CD4-positive, alpha-beta memory T cell (primary cell): ENCODE measurements around the gene ANKRD10. TPM values are rescaled to one million over a fixed set of nuclear protein-coding genes. Genes with fewer than 3 reads are reported as not detected.
"Not testable (repeated sequence)": the region's sequence is repeated elsewhere in the genome, so short reads cannot be mapped to it uniquely, and the experiment has no call there.

Experiments
- CTCF ChIA-PET: fragments of 350-600 bp; sonication (Branson Sonifier 250); formaldehyde crosslinking; loops from one replicate; lab custom pipeline; 2021; ENCODE audit warnings: inconsistent platforms; ENCODE audit not compliant: partially characterized antibody; lab: Charles Lee
- POLR2A ChIA-PET: fragments of 350-600 bp; sonication (Branson Sonifier 250); formaldehyde crosslinking; loops from one replicate; lab custom pipeline; 2021; ENCODE audit not compliant: partially characterized antibody; lab: Charles Lee
- DNase-seq, 5 donors: peaks; one replicate each; pipeline versions ENCODE4 v3.0.0 to v3.0.0-alpha.2; 2020 to 2022; ENCODE audit warnings: mixed read lengths in 1 of 5
- H3K27ac ChIP-seq: one replicate; pipeline ENCODE4 v1.7.0; 2013; ENCODE audit warnings: low read depth, low read length
- H3K27me3 ChIP-seq: 2 replicates; pipeline ENCODE4 v1.7.0; 2013; ENCODE audit warnings: mild to moderate bottlenecking, low read length, moderate library complexity; ENCODE audit not compliant: insufficient read depth
- H3K36me3 ChIP-seq: 2 replicates; pipeline ENCODE4 v1.7.0; 2013; ENCODE audit warnings: mild to moderate bottlenecking, low read length, moderate library complexity; ENCODE audit not compliant: insufficient read depth
- H3K4me1 ChIP-seq: 2 replicates; pipeline ENCODE4 v1.7.0; 2013; ENCODE audit warnings: mild to moderate bottlenecking, low read length, moderate library complexity; ENCODE audit not compliant: insufficient read depth
- H3K4me3 ChIP-seq, 2 donors: one replicate each; pipeline ENCODE4 v1.7.0; 2013; ENCODE audit warnings: low read length in 2 of 2, mild to moderate bottlenecking in 1 of 2
- H3K9me3 ChIP-seq, 2 donors: one replicate each; pipeline ENCODE4 v1.7.0; 2013; ENCODE audit warnings: low read length in 2 of 2, control low read depth in 1 of 2; ENCODE audit not compliant: control insufficient read depth in 1 of 2
- H3K27ac Mint-ChIP-seq, 7 donors: one replicate each; pipeline ENCODE4 v1.8.0; 2020 to 2021; ENCODE audit warnings: mixed read lengths in 7 of 7, mild to moderate bottlenecking in 6 of 7, inconsistent platforms in 3 of 7, moderate library complexity in 3 of 7
- H3K27me3 Mint-ChIP-seq, 2 donors: one replicate each; pipeline ENCODE4 v1.8.0; 2020 to 2021; ENCODE audit warnings: mixed read lengths in 2 of 2
- H3K36me3 Mint-ChIP-seq, 2 donors: one replicate each; pipeline ENCODE4 v1.8.0; 2020 to 2021; ENCODE audit warnings: mixed read lengths in 2 of 2, inconsistent platforms in 1 of 2, mild to moderate bottlenecking in 1 of 2
- H3K4me1 Mint-ChIP-seq, 4 donors: one replicate each; pipeline ENCODE4 v1.8.0; 2020 to 2021; ENCODE audit warnings: mixed read lengths in 4 of 4, mild to moderate bottlenecking in 1 of 4
- H3K4me3 Mint-ChIP-seq, 8 donors: one replicate each; pipeline ENCODE4 v1.8.0; 2020 to 2021; ENCODE audit warnings: mixed read lengths in 8 of 8, mild to moderate bottlenecking in 7 of 8, moderate library complexity in 6 of 8, inconsistent platforms in 3 of 8
- H3K9me3 Mint-ChIP-seq, 8 donors: one replicate each; pipeline ENCODE4 v1.8.0; 2020 to 2021; ENCODE audit warnings: mixed read lengths in 8 of 8, mild to moderate bottlenecking in 5 of 8, inconsistent platforms in 3 of 8, moderate library complexity in 1 of 8
- intact Hi-C: fragments of 100-400 bp; cut with micrococcal nuclease; formaldehyde crosslinking; loops from one replicate; pipeline ENCODE4 v1.15.1; 2023
- polyA plus RNA-seq, 2 donors: library from polyadenylated mRNA; unstranded; fragments of 300-500 nt; fragmentation: Illumina TruSeq; gene quantifications; one replicate each; pipeline ENCODE4 v1.2.3, GENCODE V29; 2021
- total RNA-seq, 2 experiments: library from RNA; stranded (reverse); gene quantifications; one replicate each; pipeline ENCODE4 v1.2.3, GENCODE V29; 2021

ANKRD10 gene
- total and polyA plus RNA-seq, 4 experiments from 2014 or later: 53.0 to 140 (median 95.3) TPM

DNA sequence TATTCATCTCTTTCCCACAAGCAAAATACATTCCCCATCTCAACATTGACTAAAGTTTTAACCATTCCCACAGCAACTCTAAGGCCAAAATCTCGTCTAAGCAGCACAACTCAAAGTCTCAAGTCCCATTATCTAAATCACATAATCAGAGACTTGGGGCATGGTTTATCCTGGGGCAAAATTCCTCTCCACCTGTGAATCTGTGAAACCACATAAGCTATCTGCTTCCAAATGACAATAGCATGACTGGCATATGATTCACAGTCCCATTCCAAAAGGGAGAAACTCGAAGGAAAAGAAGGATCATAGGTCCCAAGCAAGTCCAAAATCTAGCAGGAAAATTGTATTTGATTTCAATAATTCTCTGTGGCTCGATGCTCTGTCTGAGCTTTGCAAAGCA is 73.0 kb downstream of the ANKRD10 start:
- no peaks in the 10 kb centered on the region for H3K4me1 Mint-ChIP-seq
- DNase-seq: no peak
- intact Hi-C loops: no loop called here
- H3K27ac ChIP-seq: no peak overlapping the region
- no peak overlapping the region for H3K4me3 Mint-ChIP-seq
- CTCF ChIA-PET: no interaction called here
- no peak overlapping the region for H3K4me3 ChIP-seq
- no peaks in the 10 kb centered on the region for H3K9me3 ChIP-seq
- POLR2A ChIA-PET: no interaction called here
- H3K36me3 ChIP-seq: no peaks in the 10 kb centered on the region
- H3K27ac Mint-ChIP-seq: no peak overlapping the region
- peaks cover 0 to 5% (median under 1%) of the 10 kb centered on the region in 8 donors for H3K9me3 Mint-ChIP-seq
- no peaks in the 10 kb centered on the region for H3K36me3 Mint-ChIP-seq
- no peaks in the 10 kb centered on the region for H3K4me1 ChIP-seq
- H3K27me3 ChIP-seq: peaks cover 7% of the 10 kb centered on the region
- H3K27me3 Mint-ChIP-seq: peaks cover 28 to 35% of the 10 kb centered on the region in 2 donors

DNA sequence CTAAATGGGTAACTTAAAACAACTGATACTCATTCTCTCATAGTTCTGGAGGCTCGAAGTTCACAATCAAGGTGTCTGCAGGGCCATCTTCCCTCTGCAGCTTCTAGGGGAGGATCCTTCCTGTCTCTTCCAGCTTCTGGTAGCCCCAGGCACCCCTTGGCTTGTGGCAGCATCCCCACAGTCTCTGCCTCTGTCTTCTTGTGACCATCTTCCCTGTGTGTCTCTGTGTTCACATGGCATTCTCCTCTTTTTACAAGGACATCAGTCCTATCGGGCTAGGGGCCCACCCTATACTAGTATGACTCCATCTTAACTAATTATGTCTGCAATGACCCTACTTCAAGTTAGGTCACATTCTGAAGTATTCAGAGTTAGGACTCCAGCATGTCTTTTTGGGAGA is 73.5 kb downstream of the ANKRD10 start:
- Mint-ChIP-seq H3K36me3 (no peaks in the 10 kb centered on the region), H3K4me3 (no peak overlapping the region), H3K27ac (no peak overlapping the region), H3K4me1 (no peaks in the 10 kb centered on the region), H3K27me3 (peaks cover 28 to 35% of the 10 kb centered on the region in 2 donors), H3K9me3 (peaks cover 0 to 5% (median under 1%) of the 10 kb centered on the region in 8 donors)
- ChIA-PET CTCF (no interaction called here), POLR2A (no interaction called here)
- no peak for DNase-seq
- H3K4me3 ChIP-seq: no peak overlapping the region
- H3K27me3 ChIP-seq: peaks cover 7% of the 10 kb centered on the region
- H3K36me3 ChIP-seq: no peaks in the 10 kb centered on the region
- no peaks in the 10 kb centered on the region for H3K9me3 ChIP-seq
- H3K4me1 ChIP-seq: no peaks in the 10 kb centered on the region
- H3K27ac ChIP-seq: no peak overlapping the region
- intact Hi-C loops: no loop called here

DNA sequence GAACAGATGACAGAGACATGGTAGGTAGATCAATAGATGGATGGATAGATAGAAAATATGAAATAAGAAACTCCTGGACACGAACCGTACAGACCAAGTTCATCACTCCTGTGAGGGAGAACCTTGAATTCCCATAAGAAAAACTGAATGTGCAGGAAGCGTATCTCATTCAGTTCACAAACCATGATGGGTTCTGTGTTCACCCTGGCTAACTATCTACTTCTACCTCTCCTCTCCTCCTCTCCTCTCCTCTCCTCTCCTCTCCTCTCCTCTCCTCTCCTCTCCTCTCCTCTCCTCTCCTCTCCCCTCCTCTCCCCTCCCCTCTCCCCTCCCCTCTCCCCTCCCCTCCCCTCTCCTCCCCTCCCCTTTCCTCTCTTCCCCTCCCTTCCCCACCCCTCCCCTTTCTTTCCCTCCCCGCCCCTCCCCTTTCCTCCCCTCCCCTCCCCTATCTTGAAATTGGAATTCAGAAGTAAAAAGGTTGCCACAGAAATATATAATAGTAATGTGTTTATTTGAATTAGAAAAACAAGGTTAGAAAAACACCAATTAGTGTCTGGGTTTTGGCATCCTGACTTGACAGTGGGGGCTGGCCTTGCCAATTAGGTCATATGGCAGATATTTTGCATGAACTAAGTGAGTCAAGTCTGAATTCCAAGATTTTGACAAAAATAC is 75.9 kb downstream of the ANKRD10 start:
- Histone ChIP-seq H3K9me3 (no peaks in the 10 kb centered on the region), H3K27me3 (no peaks in the 10 kb centered on the region), H3K4me1 (no peaks in the 10 kb centered on the region), H3K27ac (no peak overlapping the region), H3K4me3 (no peak overlapping the region), H3K36me3 (no peaks in the 10 kb centered on the region)
- DNase-seq: no peak
- POLR2A ChIA-PET: no interaction called here
- H3K36me3 Mint-ChIP-seq: no peaks in the 10 kb centered on the region
- H3K4me1 Mint-ChIP-seq: no peaks in the 10 kb centered on the region
- H3K27me3 Mint-ChIP-seq: peaks cover 18 to 24% of the 10 kb centered on the region in 2 donors
- intact Hi-C loops: no loop called here
- no peak overlapping the region for H3K27ac Mint-ChIP-seq
- peaks cover 0 to 5% (median under 1%) of the 10 kb centered on the region in 8 donors for H3K9me3 Mint-ChIP-seq
- H3K4me3 Mint-ChIP-seq: no peak overlapping the region
- CTCF ChIA-PET: no interaction called here

DNA sequence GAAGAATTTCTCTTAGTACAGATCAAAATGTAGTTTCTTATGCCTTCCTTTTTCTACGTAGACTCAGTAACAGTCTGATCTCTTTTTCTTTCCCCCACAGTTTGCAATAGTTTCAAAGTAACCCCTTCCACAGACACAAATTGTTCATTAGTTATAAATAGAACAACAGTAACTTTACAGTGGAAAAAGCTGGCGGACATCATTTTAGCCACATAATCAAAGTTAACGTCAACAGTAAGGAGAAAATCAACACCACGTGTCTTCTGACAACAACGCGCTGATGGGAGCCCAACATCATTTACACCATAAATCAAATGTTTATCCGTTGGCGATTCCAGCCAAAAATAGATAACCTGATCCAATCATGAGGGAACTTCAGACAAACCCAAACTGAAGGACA is 76.8 kb downstream of the ANKRD10 start:
- peaks cover 10 to 24% of the 10 kb centered on the region in 2 donors for H3K27me3 Mint-ChIP-seq

DNA sequence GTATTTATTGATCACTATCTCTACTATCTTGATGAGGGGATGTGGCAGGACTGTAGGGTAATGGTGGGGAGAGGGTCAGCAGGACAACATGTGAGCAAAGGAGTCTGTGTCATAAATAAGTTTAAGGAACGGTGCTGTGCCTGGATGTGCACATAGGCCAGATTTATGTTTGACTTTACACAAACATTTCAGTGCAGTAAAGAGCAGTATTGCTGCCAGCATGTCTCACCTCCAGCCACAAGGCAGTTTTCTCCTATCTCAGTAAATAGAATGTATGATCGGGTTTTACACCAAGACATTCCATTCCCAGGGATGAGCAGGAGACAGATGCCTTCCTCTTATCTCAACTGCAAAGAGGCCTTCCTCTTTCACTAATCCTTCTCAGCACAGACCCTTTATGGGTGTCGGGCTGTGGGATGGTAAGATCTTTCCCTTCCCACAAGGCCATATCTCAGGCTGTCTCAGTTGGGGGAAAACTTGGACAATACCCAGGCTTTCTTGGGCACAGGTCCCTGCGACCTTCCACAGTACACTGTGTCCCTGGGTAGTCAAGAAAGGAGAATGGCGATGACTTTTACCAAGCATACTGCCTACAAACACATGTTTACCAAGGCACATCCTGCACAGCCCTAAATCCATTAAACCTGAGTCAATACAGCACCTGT is 77.3 kb downstream of the ANKRD10 start:
- H3K4me1 ChIP-seq, H3K27ac Mint-ChIP-seq, CTCF ChIA-PET, H3K9me3 Mint-ChIP-seq, H3K4me1 Mint-ChIP-seq, DNase-seq, H3K4me3 ChIP-seq, POLR2A ChIA-PET, intact Hi-C loops, H3K27me3 ChIP-seq, H3K9me3 ChIP-seq, H3K27ac ChIP-seq, H3K36me3 ChIP-seq, H3K36me3 Mint-ChIP-seq, H3K4me3 Mint-ChIP-seq: not testable (repeated sequence)
- peaks cover 10 to 20% of the 10 kb centered on the region in 2 donors for H3K27me3 Mint-ChIP-seq

More for the DNA sequence above, 76.8 kb downstream of the ANKRD10 start:
- no peaks in the 10 kb centered on the region for H3K36me3 Mint-ChIP-seq
- no peak for DNase-seq
- intact Hi-C loops: no loop called here
- H3K27ac Mint-ChIP-seq: no peak overlapping the region
- Histone ChIP-seq H3K4me3 (no peak overlapping the region), H3K36me3 (no peaks in the 10 kb centered on the region), H3K27ac (no peak overlapping the region), H3K4me1 (no peaks in the 10 kb centered on the region), H3K9me3 (no peaks in the 10 kb centered on the region), H3K27me3 (no peaks in the 10 kb centered on the region)
- CTCF ChIA-PET: no interaction called here
- H3K4me3 Mint-ChIP-seq: no peak overlapping the region
- no peaks in the 10 kb centered on the region for H3K4me1 Mint-ChIP-seq
- POLR2A ChIA-PET: no interaction called here
- H3K9me3 Mint-ChIP-seq: peaks cover 0 to 5% (median under 1%) of the 10 kb centered on the region in 8 donors

DNA sequence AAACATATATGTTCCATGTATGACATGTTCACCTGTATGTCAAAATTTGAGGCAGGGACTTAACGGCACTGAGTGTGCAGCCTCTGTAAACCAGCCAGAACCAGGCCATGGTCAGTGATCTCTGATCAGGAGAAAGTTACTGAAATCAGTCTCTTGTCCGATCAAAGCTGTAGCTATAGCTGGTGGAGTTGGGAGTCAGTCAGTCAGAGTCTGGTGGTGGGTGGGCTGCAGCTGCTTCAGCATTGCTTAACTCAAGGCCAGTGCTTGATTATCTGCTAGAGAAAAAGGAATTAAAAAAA is 78.3 kb downstream of the ANKRD10 start:
- Histone ChIP-seq H3K4me1 (no peaks in the 10 kb centered on the region), H3K27ac (no peak overlapping the region), H3K36me3 (no peaks in the 10 kb centered on the region), H3K27me3 (no peaks in the 10 kb centered on the region), H3K9me3 (no peaks in the 10 kb centered on the region), H3K4me3 (no peak overlapping the region)
- Mint-ChIP-seq H3K27ac (no peak overlapping the region), H3K27me3 (peaks cover 7 to 17% of the 10 kb centered on the region in 2 donors), H3K4me3 (no peak overlapping the region), H3K4me1 (no peaks in the 10 kb centered on the region), H3K36me3 (no peaks in the 10 kb centered on the region), H3K9me3 (peaks cover 0 to 3% (median 0%) of the 10 kb centered on the region in 8 donors)
- intact Hi-C loops: no loop called here
- ChIA-PET POLR2A (no interaction called here), CTCF (no interaction called here)
- no peak for DNase-seq

DNA sequence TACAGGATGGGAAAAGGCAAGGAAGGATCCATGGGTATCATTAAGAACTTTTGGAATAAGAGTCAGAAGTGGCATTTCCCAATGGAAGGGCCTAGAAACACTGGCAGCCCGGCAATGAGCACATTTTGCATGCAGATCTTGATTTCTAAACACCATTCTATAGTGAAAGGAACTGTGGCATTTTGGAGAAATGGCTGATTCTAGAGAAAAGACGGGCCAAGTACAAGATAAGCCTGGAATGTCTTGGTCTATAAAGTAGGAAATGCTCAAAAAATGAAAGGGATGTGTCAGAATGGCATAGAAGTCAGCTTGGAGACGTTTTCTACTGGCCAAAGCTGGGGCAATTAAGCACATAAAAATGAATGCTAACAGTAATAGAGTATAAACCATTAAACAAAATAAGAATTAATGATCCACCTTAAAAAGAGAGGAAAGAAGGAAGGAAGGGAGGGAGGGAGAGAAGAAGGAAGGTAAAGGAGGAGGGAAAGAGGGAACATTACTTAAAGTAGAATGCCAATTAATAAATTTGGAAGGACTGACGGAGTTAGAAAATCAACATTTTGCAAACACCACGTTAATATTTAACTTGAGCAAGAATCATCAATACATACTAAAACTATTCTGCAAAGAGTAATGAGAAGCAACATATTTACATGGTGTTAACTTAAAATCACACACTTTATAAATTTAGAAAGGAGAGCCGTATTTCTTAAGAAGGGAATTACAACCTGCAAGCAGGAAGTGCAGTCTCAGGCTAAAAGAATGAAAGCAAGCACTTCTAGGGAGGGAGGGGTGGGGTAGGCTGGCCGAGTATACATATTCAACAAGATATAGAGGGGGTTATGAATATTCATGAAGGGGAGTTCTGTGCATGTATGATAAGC is 78.9 kb downstream of the ANKRD10 start:
- Histone ChIP-seq H3K9me3 (no peaks in the 10 kb centered on the region), H3K4me3 (no peak overlapping the region), H3K27ac (no peak overlapping the region), H3K4me1 (no peaks in the 10 kb centered on the region), H3K36me3 (no peaks in the 10 kb centered on the region), H3K27me3 (no peaks in the 10 kb centered on the region)
- CTCF ChIA-PET: no interaction called here
- no peak overlapping the region for H3K27ac Mint-ChIP-seq
- H3K9me3 Mint-ChIP-seq: no peaks in the 10 kb centered on the region
- POLR2A ChIA-PET: no interaction called here
- no peak overlapping the region for H3K4me3 Mint-ChIP-seq
- no peaks in the 10 kb centered on the region for H3K4me1 Mint-ChIP-seq
- DNase-seq: no peak
- intact Hi-C loops: no loop called here
- no peaks in the 10 kb centered on the region for H3K36me3 Mint-ChIP-seq
- H3K27me3 Mint-ChIP-seq: peaks cover 5 to 18% of the 10 kb centered on the region in 2 donors
